ENCODE results near the gene FAT2. TPM values are rescaled to one million over a fixed set of nuclear protein-coding genes. Genes with fewer than 3 reads are reported as not detected.

FAT2 gene
- total and polyA plus RNA-seq, 10 of the 15 experiments (the other 5 are each of a cell fraction or from before 2014, with no cell fraction given) = 0.01 to 0.06 (median 0.03) TPM; not detected in 3

GRCh38 chr5:151632941-151633340 is 41.8 kb upstream of the FAT2 start:
- H3K9ac ChIP-seq (ENCODE audit: control insufficient read depth, insufficient read depth, low read length) = no peak overlapping the region
- DNase-seq (ENCODE audit: low read depth, low spot score) = no peak
- H3K79me2 ChIP-seq (ENCODE audit: control insufficient read depth, insufficient read depth, low read length) = no peaks in the 10 kb centered on the region
- H3K36me3 ChIP-seq (ENCODE audit: control insufficient read depth in 2 of 2, insufficient read depth in 2 of 2, low read length in 1 of 2) = no peaks in the 10 kb centered on the region
- intact Hi-C loops (cut with micrococcal nuclease; ENCODE audit: unreplicated experiment) = no loop called here
- ChIA-PET CTCF (no interaction called here), SMC1A (ENCODE audit: uncharacterized antibody, unreplicated experiment) (no interaction called here), RAD21 (ENCODE audit: unreplicated experiment) (interaction anchor here (1.7 kb wide), 1 partner anchor 19 kb away, joined by 4 read pairs; no protein-coding TSS in a partner anchor), POLR2A (no interaction called here)
- no peak overlapping the region for H2AFZ ChIP-seq (ENCODE audit: control insufficient read depth, low read depth, low read length)
- BruUV-seq (replicated peaks) = no TSS peak
- H3K27me3 ChIP-seq (replicated peaks in 1 of 2; ENCODE audit: control insufficient read depth in 2 of 2, insufficient read depth in 2 of 2, low read length in 1 of 2) = no peaks in the 10 kb centered on the region; a peak in 1 of 4 replicates
- no peak overlapping the region for H3K4me2 ChIP-seq (ENCODE audit: control insufficient read depth, insufficient read depth)
- WGBS (ENCODE audit: insufficient coverage, insufficient replicate concordance, low lambda C conversion rate, missing lambda C conversion rate) = 61% methylated on average over 8 of the region's 8 CpGs
- ATAC-seq = no peak
- in situ Hi-C loops (cut with MboI) = no loop called here
- no peaks in the 10 kb centered on the region for H4K20me1 ChIP-seq (ENCODE audit: control insufficient read depth, insufficient read depth)
- H3K4me3 ChIP-seq = no peak overlapping the region
- H3K4me1 ChIP-seq (ENCODE audit: control insufficient read depth, insufficient read depth, low read length) = no peaks in the 10 kb centered on the region
- H3K9me3 ChIP-seq (replicated peaks; ENCODE audit: control insufficient read depth, insufficient read depth, low read length) = no peaks in the 10 kb centered on the region
- TF ChIP-seq IRF4 (IDR thresholded peaks at IDR 0.05; ENCODE audit: low read depth, low read length) (no peak), BCLAF1 (IDR thresholded peaks at IDR 0.05) (no peak), ZNF274 (IDR thresholded peaks at IDR 0.05; ENCODE audit: insufficient read depth, insufficient read length) (no peak), HDAC6 (IDR thresholded peaks at IDR 0.05; ENCODE audit: unreplicated experiment) (no peak), PAX5 (IDR thresholded peaks at IDR 0.05; ENCODE audit: borderline replicate concordance, low read depth, low read length) (no peak), E2F4 (IDR thresholded peaks at IDR 0.05; ENCODE audit: low read depth, low read length) (no peak), CBFB (IDR thresholded peaks at IDR 0.05; ENCODE audit: low read depth) (no peak), BACH1 (IDR thresholded peaks at IDR 0.05; ENCODE audit: borderline replicate concordance) (no peak), NFYB (IDR thresholded peaks at IDR 0.05; ENCODE audit: insufficient read depth, low read depth, low read length) (no peak), MYC (IDR thresholded peaks at IDR 0.05; ENCODE audit: insufficient read depth, insufficient read length, insufficient replicate concordance, low read length, severe bottlenecking) (no peak), IKZF2 (IDR thresholded peaks at IDR 0.05) (no peak), SKIL (IDR thresholded peaks at IDR 0.05; ENCODE audit: low read depth, poor library complexity, severe bottlenecking) (no peak), BHLHE40 (IDR thresholded peaks at IDR 0.05; ENCODE audit: borderline replicate concordance in 1 of 2, low read depth in 2 of 2, low read length in 1 of 2) (no peak), FOXM1 (IDR thresholded peaks at IDR 0.05; ENCODE audit: low read depth, low read length) (no peak), CHD1 (IDR thresholded peaks at IDR 0.05; ENCODE audit: low read depth, low read length) (no peak), RAD51 (IDR thresholded peaks at IDR 0.05) (no peak)
- FAIRE-seq = no peak
- no peak overlapping the region for H3K27ac ChIP-seq (ENCODE audit: control insufficient read depth, insufficient read depth)
